Endothelial cell of umbilical vein (primary cell): Measurements from ENCODE around the gene OSBPL8. TPM values are rescaled to one million over a fixed set of nuclear protein-coding genes. Genes with fewer than 3 reads are reported as not detected.

Experiments used
- BruUV-seq: library from RNA; stranded (reverse); fragments of 400-500 nt; replicated peaks from 2 replicates; lab custom pipeline; 2021; lab: Mats Ljungman, UMichigan
- CTCF ChIA-PET: fragments of 300-600, 350-600 bp; sonication (Branson Sonifier 250); formaldehyde crosslinking; loops from one replicate; lab custom pipeline; 2021; ENCODE audit warnings: antibody characterized with exemption, inconsistent platforms; lab: Charles Lee
- POLR2A ChIA-PET: fragments of 300-600, 350-600 bp; sonication (Branson Sonifier 250); formaldehyde crosslinking; loops from one replicate; lab custom pipeline; 2021; ENCODE audit warnings: antibody characterized with exemption, inconsistent platforms; lab: Charles Lee
- DNase-seq: peaks from one replicate; pipeline ENCODE4 v3.0.0-alpha.2; 2011; ENCODE audit warnings: low read depth, low spot score
- FAIRE-seq: peaks from 2 replicates; lab custom pipeline; 2011; peaks lifted over from hg19 to GRCh38; lab: Jason Lieb, UNC
- H2AFZ ChIP-seq: 2 replicates; pipeline ENCODE4 v1.6.0; 2012; ENCODE audit warnings: low read depth, low read length, control low read depth, inconsistent platforms
- H3K27ac ChIP-seq: 2 replicates; pipeline ENCODE4 v1.5.1; 2011; ENCODE audit warnings: low read depth, mild to moderate bottlenecking, control low read depth, low read length, moderate library complexity; ENCODE audit not compliant: insufficient read depth
- H3K27me3 ChIP-seq, 2 experiments: 2 replicates each; pipeline versions ENCODE4 v1.6.0 to v1.6.1; 2011; ENCODE audit warnings: low read length in 2 of 2, mixed read lengths in 1 of 2; ENCODE audit not compliant: control insufficient read depth in 2 of 2, insufficient read depth in 2 of 2
- H3K36me3 ChIP-seq, 2 experiments: 2 replicates in 1 of 2; 3 replicates in 1 of 2; pipeline ENCODE4 v1.5.1; 2011; ENCODE audit warnings: low read length in 2 of 2, mild to moderate bottlenecking in 1 of 2, moderate library complexity in 1 of 2; ENCODE audit not compliant: control insufficient read depth in 2 of 2, insufficient read depth in 2 of 2; ENCODE audit errors: extremely low read depth in 1 of 2
- H3K4me1 ChIP-seq: 3 replicates; pipeline ENCODE4 v1.5.1; 2011; ENCODE audit warnings: mild to moderate bottlenecking, low read length; ENCODE audit not compliant: control insufficient read depth, insufficient read depth; ENCODE audit errors: extremely low read depth
- H3K4me2 ChIP-seq: 2 replicates; pipeline ENCODE4 v1.6.1; 2011; ENCODE audit warnings: low read length, control low read depth, mixed read lengths; ENCODE audit not compliant: insufficient read depth
- H3K4me3 ChIP-seq, 3 experiments: fragments of 200-600 bp in 1 of 3; sonication (generic), shearing (Covaris generic) in 1 of 3; replicated peaks in 1 of 3; 2 replicates each; pipeline ENCODE4 v1.5.1; 2011 to 2016; ENCODE audit warnings: control low read depth in 3 of 3, low read length in 3 of 3, mild to moderate bottlenecking in 2 of 3, inconsistent platforms in 1 of 3, low read depth in 1 of 3, moderate library complexity in 1 of 3; ENCODE audit not compliant: insufficient read depth in 1 of 3
- H3K79me2 ChIP-seq: 2 replicates; pipeline ENCODE4 v1.6.0; 2012; ENCODE audit warnings: low read length, inconsistent platforms; ENCODE audit not compliant: control insufficient read depth, insufficient read depth
- H3K9ac ChIP-seq: replicated peaks from 2 replicates; pipeline ENCODE3; 2011; ENCODE audit warnings: low read length, control low read depth; ENCODE audit not compliant: insufficient read depth; ENCODE audit errors: extremely low read depth
- H3K9me1 ChIP-seq: replicated peaks from 3 replicates; pipeline ENCODE4 v1.6.0; 2011; ENCODE audit warnings: mild to moderate bottlenecking, low read length; ENCODE audit not compliant: control insufficient read depth, insufficient read depth; ENCODE audit errors: extremely low read depth
- H3K9me3 ChIP-seq: replicated peaks from 2 replicates; pipeline ENCODE4 v1.5.1; 2012; ENCODE audit warnings: low read length, inconsistent platforms; ENCODE audit not compliant: control insufficient read depth, insufficient read depth
- H4K20me1 ChIP-seq: replicated peaks from 2 replicates; pipeline ENCODE3; 2011; ENCODE audit warnings: mild to moderate bottlenecking, low read length; ENCODE audit not compliant: control insufficient read depth, insufficient read depth; ENCODE audit errors: extremely low read depth
- CTCF ChIP-seq, 2 donors: IDR thresholded peaks; 1 replicate in 1 of 2; 2 replicates in 1 of 2; pipeline ENCODE4 v1.5.1; 2011; ENCODE audit warnings: low read length in 2 of 2, mild to moderate bottlenecking in 2 of 2, moderate library complexity in 2 of 2, control low read depth in 1 of 2, inconsistent platforms in 1 of 2, low read depth in 1 of 2; ENCODE audit not compliant: insufficient read depth in 1 of 2; ENCODE audit errors: extremely low read depth in 1 of 2
- EZH2 ChIP-seq: IDR thresholded peaks from 2 replicates; pipeline ENCODE4 v1.6.1; 2012; ENCODE audit warnings: borderline replicate concordance, low read depth, mild to moderate bottlenecking, moderate library complexity, low read length, inconsistent platforms; ENCODE audit not compliant: severe bottlenecking
- FOS ChIP-seq: IDR thresholded peaks from 2 replicates; pipeline ENCODE4 v1.6.1; 2011; ENCODE audit warnings: mild to moderate bottlenecking, low read length, moderate library complexity, borderline replicate concordance; ENCODE audit not compliant: insufficient read depth
- GATA2 ChIP-seq: IDR thresholded peaks from 2 replicates; pipeline ENCODE4 v1.7.0; 2011; ENCODE audit warnings: low read depth, mild to moderate bottlenecking, moderate library complexity, mixed read lengths, low read length; ENCODE audit not compliant: insufficient read length, insufficient read depth
- JUN ChIP-seq: IDR thresholded peaks from 2 replicates; pipeline ENCODE4 v1.6.1; 2011; ENCODE audit warnings: borderline replicate concordance, low read depth; ENCODE audit not compliant: insufficient read length, insufficient read depth
- POLR2AphosphoS5 ChIP-seq: IDR thresholded peaks from 2 replicates; pipeline ENCODE4 v1.6.1; 2012; ENCODE audit warnings: low read depth, mild to moderate bottlenecking, control low read depth, low read length, moderate library complexity; ENCODE audit not compliant: insufficient read depth
- dilution Hi-C: fragments of 300-500 bp; cut with MboI; formaldehyde crosslinking; loops from one replicate; pipeline ENCODE4 v1.15.0; 2019; ENCODE audit warnings: low sequenced_read_pairs; ENCODE audit not compliant: extremely low pct_ligation_motif_present
- intact Hi-C: fragments of 100-400 bp; cut with micrococcal nuclease; formaldehyde crosslinking; loops from one replicate; pipeline ENCODE4 v1.10.0; 2022
- polyA plus RNA-seq, 4 experiments: library from polyadenylated mRNA; depleted of rRNA in 3 of 4; stranded (reverse) in 3 of 4; unstranded in 1 of 4; fragments of >200 nt; gene quantifications; 2 replicates each; pipeline versions ENCODE4 v1.2.1 to v1.2.3, GENCODE V29; 2011 to 2012; ENCODE audit warnings: missing spikeins in 1 of 4
- total RNA-seq: library from RNA; stranded (reverse); gene quantifications from 2 replicates; pipeline ENCODE4 v1.2.3, GENCODE V29; 2021
- TF ChIP-seq, protein P1 (sequence below): IDR thresholded peaks from 2 replicates; pipeline ENCODE4 v1.6.1; 2011; ENCODE audit not compliant: insufficient read depth, insufficient read length

The OSBPL8 gene
- total and polyA plus RNA-seq, 2 donors (not counting 3 experiments of a cell fraction or from before 2014, with no cell fraction given), result 10.3 to 47.6 TPM

DNA sequence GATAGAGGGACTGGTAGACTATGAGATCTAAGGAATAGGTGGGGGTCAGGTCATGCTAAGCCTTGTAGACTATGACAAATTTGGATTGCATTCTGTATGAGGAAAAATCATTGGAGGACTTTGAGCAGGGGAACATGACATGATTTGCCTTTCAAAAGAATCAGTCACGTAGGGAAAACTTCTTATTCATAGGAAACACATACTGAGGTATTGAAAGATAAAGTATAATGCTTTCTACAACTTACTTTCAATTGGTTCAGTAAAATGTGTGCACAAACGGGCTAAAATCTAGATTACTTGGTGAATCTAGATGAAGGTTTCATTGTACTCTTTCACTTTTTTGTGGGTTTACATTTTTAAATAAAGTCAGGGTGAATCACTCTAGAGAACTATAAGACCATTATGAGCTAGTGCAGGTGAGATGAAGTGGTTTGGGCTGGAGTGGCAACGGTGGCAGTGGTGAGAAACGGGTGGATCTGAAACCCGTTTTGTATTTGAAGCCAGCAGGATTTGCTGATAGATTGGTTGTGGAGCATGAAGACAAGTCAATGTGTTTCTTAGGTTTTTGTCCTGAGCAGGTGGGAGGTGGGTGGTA lies 218.0 kb downstream of the OSBPL8 start:
- no peaks in the 10 kb centered on the region for H3K36me3 ChIP-seq
- H4K20me1 ChIP-seq, result no peaks in the 10 kb centered on the region
- intact Hi-C loops, result no loop called here
- peak overlapping the region; percentile 58 for H3K27ac ChIP-seq
- H3K9me1 ChIP-seq, result no peaks in the 10 kb centered on the region
- no peak for FAIRE-seq
- TF ChIP-seq, protein P1, sequence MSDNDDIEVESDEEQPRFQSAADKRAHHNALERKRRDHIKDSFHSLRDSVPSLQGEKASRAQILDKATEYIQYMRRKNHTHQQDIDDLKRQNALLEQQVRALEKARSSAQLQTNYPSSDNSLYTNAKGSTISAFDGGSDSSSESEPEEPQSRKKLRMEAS, result no peak
- TF ChIP-seq POLR2AphosphoS5 (no peak), GATA2 (no peak), JUN (peak; percentile 67), FOS (peak; percentile 58), CTCF (IDR thresholded peaks at IDR 0.05; ENCODE audit: extremely low read depth in 1 of 2, insufficient read depth in 1 of 2, low read depth in 1 of 2, low read length in 2 of 2) (no peak), EZH2 (no peak)
- ChIA-PET CTCF (interaction anchor here (1.0 to 1.6 kb wide), 3 partner anchors 79 to 183 kb away, joined by 3 to 5 read pairs (median 4); no protein-coding TSS in a partner anchor), POLR2A (no interaction called here)
- peak; percentile 56 for DNase-seq
- H3K27me3 ChIP-seq, result no peaks in the 10 kb centered on the region
- peak overlapping the region; percentile 32 for H3K4me2 ChIP-seq
- no peak overlapping the region for H3K4me3 ChIP-seq
- peaks cover 29% of the 10 kb centered on the region for H3K4me1 ChIP-seq
- no peaks in the 10 kb centered on the region for H3K9me3 ChIP-seq
- dilution Hi-C loops, result loop anchor here (25.0 kb wide), 1 partner anchor 254 kb away; the partner anchor contains the start of gene NAP1L1
- H3K79me2 ChIP-seq, result peaks cover 2% of the 10 kb centered on the region
- peak overlapping the region; percentile 42 for H2AFZ ChIP-seq
- H3K9ac ChIP-seq, result no peak overlapping the region
- BruUV-seq, result no TSS peak
